NCI-H774 (cell line): ENCODE data around the gene BEND6.
"Not testable (repeated sequence)": the region's sequence is repeated elsewhere in the genome, so short reads cannot be mapped to it uniquely, and the experiment has no call there.

ENCODE experiments used
- DNase-seq: peaks from one replicate; lab custom pipeline; 2025; lab: John Stamatoyannopoulos, UW

BEND6 gene

DNA sequence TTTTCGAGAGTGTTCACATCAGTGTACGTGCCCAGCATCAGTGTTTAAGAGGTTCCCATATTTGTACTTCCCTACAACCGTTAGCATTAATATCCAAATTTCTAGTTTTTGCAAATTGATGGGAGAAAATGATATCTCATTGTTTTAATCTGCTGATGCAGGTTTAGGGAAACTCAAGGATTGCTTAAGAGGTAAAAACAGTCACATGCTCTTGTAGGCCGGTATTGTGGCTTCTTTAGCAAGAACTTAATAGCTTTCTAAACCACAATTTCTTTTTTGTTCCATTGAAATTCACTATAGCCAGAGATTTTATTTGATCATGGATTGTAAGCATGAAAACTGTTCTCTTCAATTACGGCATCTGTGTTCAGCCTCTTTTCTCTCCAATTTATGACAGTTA lies 29.5 kb downstream of the BEND6 start:
- no peak for DNase-seq

DNA sequence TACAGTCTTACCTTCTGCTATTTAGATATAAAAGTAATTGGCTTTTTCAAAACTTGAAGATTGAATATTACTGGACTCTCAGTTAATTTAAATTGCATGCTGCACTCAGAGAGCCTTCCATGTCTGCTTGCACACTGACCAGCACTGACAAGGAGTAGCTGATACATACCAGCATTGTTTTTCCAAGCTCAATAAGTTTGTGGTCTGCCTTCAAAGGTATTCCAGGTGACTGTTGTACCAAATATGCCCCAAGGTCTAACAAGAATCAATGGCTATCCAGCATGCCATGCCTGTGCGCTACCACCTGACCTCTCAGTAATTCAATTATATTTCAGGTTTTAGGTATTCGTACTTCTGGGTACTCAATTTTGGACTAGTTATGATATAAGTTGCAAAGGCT lies 30.0 kb downstream of the BEND6 start:
- no peak for DNase-seq

DNA sequence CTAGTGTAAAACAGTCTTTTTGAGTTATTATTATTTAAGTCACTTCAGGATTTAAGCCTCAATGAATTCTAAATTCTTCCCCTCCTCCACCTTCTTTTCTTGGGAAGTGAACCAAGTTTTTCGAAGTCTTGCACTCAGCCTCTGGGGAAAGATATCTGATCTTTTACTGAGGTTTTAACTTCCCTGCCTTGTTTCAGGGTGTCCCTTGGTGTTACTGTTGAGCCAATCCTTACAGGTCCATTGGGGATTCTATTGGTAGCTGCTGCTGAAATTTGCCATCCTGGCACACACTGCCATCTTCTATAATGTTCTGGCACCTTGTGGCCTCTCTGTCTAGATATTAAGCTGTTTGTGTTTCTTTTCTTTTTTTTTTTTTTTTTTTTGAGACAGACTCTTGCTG lies 31.7 kb downstream of the BEND6 start:
- DNase-seq = no peak

DNA sequence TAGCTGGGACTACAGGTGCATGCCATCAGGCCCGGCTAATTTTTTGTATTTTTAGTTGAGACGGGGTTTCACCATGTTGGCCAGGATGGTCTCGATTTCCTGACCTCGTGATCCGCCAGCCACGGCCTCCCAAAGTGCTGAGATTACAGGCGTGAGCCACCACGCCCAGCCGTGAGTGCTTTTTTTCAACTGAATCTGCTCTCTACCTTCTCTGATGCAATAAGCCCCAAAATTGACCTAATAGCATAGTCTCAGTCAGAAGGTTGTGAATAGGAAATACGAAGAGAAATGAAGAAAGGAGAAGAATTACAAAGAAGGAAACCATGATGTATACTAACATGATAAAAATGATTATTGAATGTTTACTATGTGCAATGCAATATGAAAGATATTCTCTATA lies 33.2 kb downstream of the BEND6 start:
- no peak for DNase-seq

DNA sequence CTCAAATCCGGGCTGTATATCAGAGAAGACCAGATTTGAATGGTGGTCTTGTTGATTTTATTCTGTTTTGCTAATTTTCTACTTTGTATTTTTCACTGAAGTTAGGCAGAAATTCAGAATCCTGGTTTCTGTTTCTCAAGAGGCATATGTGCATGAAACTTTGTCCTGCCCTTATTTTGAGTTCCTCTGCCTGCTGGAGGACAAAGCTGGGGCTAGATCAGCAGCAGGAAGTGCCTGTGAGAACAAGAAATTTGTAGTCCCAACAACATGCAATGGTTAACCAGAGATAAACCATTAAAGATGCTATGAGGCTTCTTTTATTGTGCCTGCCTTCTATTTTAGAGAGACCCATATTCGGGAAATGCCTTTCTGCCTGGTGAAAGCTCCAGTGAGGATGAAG lies 37.1 kb downstream of the BEND6 start:
- no peak for DNase-seq

DNA sequence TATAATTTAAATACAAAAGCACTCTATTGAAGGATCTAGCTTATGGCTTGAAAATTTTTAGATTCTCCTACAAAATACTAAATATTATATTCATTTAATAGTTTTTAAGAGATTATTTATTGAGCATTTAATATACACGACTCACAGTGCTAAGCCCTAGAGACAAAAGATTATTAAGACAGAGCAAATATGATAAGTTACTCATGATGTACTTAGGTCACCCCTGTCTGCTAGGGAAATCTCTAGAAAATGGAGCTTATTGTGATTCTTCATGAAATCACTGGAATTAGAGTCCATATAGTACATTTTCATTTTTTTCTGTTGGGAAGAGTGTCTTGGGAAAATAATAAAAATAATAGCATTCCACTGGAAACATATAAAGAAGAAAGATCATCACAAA lies 37.8 kb downstream of the BEND6 start:
- DNase-seq = no peak

DNA sequence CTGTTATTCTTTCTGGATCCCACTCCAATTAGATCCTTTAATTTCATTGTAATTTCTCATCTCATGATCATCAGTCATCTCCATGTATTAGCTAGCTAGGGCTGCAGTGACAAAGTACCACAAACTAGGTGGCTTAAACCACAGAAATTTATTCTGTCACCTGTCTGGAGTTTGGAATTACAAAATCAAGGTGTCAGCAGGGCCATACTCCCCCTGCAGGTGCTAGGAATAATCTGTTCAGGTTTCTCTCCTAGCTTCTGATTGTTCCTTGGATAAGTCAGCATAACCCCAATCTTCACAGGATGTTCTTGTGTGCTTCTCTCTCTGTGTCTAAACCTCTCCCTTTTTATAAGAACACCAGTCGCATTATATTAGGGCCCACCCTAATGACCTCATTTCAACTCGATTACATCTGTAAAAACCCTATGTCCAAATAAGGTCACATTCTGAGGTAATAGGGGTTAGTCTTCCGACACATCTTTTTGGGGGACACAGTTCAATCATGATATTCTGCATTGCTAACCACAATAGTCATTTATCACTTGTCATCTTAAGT lies 40.5 kb downstream of the BEND6 start:
- no peak for DNase-seq

DNA sequence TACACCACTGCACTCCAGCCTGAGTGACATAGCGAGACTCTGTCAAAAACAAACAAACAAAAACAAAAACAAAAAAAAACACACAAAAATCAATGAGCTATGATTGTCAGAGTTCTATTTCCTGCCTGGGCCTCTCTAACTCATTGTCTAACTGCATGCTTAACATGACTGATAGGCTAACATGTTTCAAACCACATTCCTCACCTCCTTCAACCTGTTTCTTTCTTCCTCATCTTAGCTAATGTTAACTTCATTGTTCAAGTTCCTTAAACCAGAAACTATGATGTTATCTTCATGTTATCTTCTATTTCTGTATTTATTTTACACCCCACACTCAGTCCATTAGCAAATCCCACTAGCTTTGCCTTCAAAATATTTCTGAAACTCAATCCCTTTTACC lies 41.5 kb downstream of the BEND6 start:
- DNase-seq = no peak

DNA sequence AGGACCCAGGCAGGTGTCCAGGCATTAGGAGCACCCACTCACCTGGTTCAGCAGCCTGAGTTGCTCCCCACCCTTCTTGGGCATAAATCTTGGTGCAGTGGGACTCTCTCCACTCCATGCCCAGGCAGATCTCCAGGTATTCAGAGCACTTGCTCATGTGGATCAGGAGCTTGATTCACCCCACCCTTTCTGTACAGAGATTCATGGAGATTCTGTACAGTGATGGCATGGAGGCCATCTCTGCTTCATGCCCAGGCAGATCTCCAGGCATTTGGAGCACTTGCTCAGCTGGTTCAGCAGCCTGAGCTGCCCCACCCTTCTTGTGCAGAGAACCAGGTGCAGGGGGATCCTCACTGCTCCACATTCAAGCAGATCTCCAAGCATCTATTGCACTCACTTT lies 44.1 kb downstream of the BEND6 start:
- DNase-seq = no peak

DNA sequence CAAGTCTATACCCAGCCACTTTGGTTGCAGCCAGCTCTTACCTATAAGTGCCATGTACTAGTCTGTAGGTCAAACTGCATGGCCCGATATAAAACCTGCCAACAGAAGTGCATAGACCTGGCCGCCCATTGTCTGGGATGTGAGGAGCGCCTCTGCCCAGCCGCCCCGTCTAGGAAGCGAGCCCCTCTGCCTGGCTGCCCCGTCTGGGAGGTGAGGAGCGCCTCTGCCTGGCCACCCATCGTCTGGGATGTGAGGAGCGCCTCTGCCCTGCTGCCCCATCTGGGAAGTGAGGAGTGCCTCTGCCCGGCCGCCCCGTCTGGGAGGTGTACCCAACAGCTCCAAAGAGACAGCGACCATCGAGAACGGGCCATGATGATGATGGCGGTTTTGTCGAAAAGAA lies 44.8 kb downstream of the BEND6 start:
- not testable (repeated sequence) for DNase-seq

DNA sequence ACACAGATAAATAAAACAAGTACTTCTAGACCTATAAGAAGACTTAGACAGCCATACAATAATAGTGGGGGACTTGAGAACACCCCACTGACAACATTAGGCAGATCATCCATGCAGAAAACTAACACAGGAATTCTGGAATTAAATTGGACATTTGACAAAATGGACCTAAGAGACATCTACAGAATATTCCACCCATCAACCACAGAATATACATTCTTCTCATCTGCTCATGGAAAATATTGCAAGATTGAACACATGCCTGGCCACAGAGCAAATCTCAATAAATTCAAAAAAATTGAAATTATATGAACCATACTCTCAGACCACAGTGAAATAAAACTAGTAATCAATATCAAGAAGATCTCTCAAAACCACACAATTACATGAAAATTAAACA lies 47.3 kb downstream of the BEND6 start:
- no peak for DNase-seq

DNA sequence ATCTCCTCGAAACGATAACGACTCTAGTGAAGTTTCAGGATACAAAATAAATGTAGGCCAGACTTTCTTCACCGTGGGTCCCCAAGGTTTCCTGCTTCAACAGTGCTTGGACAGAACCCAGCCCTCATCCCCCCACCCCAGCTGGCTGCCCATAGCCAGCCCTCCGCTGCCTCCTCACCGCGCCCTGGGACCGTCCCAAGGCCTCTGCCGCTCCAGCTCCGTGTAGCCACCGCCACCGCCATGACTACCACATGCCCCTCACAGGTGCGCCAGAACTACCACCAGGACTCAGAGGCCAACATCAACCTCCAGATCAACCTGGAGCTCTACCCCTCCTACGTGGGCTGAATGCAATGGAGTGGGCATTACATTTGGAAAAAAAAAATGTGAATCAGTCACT lies 49.4 kb downstream of the BEND6 start:
- no peak for DNase-seq

DNA sequence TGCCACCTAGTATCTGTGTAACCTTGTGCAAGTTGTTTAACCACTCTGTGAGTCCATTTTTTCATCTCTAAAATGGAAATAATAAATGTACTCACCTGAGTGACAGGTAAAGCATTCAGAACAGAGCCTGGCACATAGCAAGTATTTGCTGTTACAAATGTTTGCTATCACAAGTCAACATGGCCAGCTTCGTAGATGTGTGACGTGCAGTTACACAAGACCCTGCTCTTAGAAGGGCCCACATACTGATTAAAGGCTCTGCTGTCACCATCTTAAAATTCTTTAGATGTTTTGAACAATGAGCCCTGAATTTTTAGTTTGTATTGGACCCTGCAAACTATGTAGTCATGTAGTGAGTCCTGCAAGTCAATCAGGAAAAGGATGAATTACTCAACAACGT lies 51.2 kb downstream of the BEND6 start:
- DNase-seq = no peak

DNA sequence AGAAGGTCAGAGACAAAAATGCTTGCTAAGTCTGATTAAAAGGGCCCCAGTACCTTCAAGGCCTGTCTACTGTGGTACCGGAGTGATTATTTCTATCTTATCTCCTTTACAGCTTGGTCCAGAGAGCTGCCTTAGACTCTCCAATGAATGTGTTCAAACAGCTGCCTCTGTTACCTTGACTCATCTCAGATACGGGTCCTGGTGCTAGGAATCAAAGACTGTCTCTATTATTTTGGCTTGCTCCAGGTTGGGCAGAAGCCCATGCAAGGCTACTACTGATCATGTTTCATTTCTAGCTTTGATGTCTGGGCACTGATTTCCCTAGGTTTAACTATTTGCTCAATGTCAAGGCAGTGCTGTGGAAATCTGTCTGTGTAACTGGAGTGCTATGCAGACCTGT lies 53.2 kb downstream of the BEND6 start:
- DNase-seq = not testable (repeated sequence)

DNA sequence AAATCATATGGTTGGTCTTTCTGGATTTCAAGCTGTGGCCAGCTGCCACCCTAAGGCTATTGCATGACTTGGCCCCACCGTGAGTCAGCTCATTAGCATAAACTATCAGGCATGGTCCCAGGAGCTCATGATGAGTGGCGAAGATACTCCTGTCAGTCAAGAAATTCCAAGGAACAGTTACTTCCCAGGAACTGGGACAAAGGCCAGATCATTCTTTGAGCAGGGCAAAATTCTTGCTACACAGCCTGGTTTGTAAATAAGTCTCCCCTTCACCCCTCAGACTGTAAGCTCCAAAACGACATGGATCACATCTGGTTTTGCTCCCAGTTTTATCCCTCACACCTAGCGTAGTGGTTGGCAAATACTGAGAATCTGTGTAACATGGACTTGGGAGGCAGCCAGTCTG lies 58.6 kb downstream of the BEND6 start:
- no peak for DNase-seq

DNA sequence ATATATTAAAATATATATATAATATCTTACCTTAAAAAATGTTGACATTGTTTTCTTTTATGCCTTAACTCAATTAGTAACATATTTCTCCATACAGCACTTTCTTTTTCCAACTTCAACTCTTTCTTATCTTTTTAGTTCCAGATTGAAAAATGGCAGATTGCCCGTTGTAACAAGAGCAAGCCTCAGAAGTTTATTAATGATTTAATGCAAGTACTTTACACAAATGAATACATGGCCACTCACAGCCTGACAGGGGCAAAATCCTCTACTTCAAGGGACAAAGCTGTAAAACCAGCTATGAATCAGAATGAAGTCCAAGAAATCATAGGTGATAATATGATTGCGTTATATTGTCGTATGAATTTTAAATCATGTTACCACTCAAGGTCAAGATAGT lies 62.2 kb downstream of the BEND6 start:
- no peak for DNase-seq

DNA sequence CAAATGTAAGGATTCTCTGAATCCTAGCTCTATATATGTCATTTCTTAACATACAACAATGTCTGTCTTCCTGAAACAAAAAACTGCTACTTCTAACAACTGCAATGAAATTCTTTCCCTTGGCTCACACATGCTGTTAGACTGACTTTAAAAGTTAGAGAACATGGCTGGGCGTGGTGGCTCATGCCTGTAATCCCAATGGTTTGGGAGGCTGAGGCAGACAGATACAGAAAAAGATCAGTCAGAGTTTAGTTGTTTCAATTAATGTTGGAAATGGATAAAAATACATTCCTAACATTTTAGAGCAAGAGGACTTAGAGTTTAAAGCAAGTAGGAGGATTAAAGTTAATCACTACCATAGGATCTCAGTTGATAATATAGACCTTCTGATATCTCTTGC lies 62.9 kb downstream of the BEND6 start:
- DNase-seq = no peak

DNA sequence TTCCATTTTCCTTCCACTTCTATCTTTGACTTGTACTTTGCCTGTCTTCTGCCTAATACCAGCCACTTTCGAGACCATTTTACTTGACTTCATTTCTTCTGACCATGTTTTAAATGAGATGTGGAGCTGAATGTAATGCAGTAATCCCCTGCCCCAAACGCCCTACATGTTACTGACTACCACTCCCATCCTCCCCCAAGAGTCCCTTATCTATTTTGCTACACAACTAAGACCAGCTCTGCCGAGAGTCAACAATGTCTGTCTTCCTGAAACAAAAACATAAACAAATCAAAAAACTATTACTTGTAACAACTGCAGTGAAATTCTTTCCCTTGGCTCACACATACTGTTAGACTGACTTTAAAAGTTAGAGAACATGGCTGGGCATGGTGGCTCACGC lies 64.5 kb downstream of the BEND6 start:
- no peak for DNase-seq

DNA sequence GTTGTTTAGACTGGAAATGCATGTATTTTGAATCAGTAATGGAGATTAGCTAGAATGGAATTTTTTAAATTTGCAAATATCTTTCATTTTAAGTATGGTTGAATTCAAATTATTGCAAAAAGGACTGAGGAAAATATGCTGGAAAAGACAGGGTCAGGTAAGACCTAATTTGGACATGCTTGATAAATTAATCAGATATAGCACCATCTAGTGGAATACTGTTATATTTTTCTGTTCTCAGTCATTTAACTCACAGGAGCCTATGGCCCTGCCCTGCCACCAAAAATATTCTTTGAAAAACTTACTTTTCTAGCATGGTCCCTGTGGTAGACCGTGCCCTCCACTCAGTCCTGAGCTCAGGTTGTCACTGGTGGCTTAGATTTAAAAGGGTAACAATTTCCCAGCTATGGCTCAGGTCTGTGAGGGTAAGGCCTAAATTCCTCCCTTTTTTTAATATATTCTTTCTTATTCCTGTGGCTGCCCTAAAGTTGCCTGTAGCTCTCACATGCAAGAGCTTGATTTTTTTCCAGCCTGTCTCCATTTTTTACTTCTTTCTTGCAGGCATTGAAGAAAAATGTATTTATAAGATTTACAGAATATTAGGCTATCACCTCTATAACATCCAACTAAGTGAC lies 66.3 kb downstream of the BEND6 start:
- peak; percentile 31 for DNase-seq

DNA sequence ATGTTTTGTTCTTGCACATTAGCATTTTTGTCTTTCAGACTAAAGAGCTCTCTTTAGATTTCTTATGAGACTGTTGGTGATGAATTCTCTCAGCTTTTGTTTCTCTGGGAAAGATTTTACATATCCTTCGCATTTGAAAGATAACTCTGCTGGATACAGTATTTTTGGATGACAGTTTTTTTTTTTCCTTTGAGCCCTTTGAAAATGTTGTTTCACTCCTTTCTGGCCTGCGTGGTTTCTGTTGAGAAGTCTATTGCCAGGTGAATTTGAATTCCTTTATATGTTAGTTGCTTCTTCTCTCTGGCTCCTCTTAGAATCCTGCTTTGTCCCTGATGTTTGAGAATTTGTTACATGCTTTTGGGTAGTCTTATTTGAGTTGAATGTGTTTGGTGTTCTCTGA lies 69.4 kb downstream of the BEND6 start:
- DNase-seq = no peak

DNA sequence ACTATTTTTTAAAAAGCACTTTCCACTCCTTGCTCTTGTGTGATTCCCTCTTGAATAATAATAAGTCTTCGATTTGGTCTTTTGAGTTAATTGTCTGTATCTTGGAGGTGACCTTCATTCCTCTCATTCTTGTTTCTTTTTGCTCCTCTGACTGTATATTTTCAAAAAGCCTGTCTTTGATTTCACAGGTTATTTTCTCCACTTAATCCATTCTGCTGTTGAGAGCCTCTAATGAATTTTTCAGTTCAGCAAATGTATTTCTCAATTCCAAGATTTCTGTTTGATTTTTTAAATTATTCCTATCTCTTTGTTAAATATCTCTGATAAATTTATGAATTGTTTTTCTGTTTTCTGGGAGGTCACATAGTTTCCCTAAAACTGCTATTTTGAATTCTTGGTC lies 69.9 kb downstream of the BEND6 start:
- no peak for DNase-seq

DNA sequence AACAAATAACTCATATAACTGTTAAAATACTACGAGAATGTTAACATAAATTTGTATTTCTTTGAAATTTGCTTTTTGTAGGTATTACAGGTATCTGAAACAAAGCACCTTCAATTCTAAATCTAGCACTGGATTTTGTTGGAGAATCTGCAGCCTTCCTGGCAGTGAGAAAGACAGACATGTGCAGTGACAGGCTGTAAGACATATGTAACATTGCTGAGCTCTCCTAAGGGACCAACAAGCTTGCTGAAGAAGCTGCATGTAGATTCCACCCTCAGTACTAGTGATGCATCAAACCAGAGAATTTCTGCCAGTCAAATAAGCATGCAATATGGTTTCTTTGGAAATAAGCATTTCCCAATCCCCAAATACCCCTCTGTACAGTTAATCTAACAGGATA lies 71.1 kb downstream of the BEND6 start:
- no peak for DNase-seq

DNA sequence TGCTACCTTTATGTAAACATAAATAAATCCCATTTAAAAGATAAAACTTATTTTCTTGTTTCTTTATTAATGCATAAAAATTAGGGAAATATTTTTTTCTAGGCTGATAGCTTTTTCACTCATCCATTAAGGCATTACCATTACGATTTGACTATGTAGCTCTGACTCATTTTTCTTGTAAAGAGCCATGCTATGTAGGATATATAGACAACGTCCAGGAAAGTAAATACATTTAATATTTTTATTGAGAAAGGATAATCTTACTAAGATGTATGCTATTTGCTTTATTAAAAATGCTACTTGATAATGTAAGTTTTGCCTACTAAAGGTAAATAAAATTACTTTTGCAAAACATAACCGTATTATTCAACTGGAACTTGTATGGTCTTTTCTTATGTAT lies 72.4 kb downstream of the BEND6 start:
- DNase-seq = no peak

DNA sequence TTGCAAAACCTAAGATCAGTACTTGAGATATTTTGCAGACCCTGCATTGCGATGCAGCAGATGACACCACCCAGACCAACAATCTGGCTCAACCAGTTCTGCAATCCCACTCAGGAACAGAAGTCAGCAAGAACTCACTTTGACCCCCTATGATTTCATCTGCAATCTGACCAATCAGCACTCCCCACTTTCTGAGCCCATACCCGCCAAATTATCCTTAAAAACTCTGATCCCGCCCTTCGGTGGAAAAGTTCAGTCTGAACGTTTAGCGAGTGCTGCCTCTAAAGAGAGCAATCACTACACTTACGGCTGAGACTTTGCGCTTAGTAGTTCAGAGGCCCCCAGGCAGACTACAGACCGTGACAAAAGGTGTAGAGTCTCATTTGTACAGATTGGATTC lies 74.3 kb downstream of the BEND6 start:
- no peak for DNase-seq

DNA sequence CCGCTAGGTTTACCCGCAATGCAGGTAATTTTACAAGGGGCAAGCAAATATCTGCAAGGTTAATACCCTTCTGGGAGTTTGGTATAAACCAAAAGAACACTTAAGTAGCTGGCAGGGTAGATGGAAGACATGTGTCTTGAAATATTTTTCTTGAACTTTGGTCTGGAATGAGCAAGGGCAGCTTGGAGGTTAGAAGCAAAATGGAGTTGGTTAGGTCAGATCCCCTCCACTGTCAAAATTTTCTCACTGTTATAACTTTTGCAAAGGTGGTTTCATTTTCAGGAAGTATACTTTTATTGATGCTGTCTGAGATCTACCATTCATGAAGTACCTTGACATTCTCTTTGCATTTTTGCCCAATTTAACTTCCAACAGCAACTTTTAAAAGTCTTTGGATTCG lies 78.3 kb downstream of the BEND6 start:
- DNase-seq = no peak
